Kidney tubule cell (primary cell): ENCODE data around the gene CUTA.
"Not testable (repeated sequence)": the region's sequence is repeated elsewhere in the genome, so short reads cannot be mapped to it uniquely, and the experiment has no call there.

ENCODE experiments used
- DNase-seq: peaks from one replicate; pipeline ENCODE4 v3.0.0-alpha.2; 2018; ENCODE audit warnings: low spot score

The CUTA gene

GRCh38 chr6:33405386-33405940 lies 12.4 kb downstream of the CUTA start:
- no peak for DNase-seq

DNA sequence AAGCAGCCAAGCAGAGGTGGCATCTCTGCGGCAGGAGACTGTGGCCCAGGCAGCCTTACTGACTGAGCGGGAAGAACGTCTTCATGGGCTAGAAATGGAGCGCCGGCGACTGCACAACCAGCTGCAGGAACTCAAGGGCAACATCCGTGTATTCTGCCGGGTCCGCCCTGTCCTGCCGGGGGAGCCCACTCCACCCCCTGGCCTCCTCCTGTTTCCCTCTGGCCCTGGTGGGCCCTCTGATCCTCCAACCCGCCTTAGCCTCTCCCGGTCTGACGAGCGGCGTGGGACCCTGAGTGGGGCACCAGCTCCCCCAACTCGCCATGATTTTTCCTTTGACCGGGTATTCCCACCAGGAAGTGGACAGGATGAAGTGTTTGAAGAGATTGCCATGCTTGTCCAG lies 13.0 kb downstream of the CUTA start:
- no peak for DNase-seq

GRCh38 chr6:33399881-33400280 lies 18.0 kb downstream of the CUTA start:
- DNase-seq, result not testable (repeated sequence)

DNA sequence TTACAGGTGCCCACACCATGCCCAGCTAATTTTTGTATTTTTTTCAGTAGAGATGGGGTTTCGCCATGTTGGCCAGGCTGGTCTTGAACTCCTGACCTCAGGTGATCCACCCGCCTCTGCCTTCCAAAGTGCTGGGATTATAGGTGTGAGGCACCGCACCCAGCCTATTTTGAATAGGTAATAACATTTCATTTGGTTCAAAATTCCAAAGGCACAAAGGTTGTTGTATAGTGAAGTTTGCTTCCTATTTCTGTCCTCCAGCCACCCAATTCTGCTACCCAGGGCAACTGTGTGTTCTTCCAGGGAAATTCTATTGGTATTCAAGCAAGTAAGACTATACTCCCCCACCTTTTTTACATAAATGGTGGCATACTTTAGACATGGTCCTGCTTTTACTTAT lies 19.3 kb downstream of the CUTA start:
- not testable (repeated sequence) for DNase-seq

GRCh38 chr6:33397541-33397940 lies 20.4 kb downstream of the CUTA start:
- DNase-seq, result no peak

- DNase-seq, result no peak
Observed at GRCh38 chr6:33392979-33393378, 24.9 kb downstream of the CUTA start.

- DNase-seq, result no peak
Observed at GRCh38 chr6:33392595-33392948, 25.3 kb downstream of the CUTA start.

GRCh38 chr6:33391922-33392594 lies 25.8 kb downstream of the CUTA start:
- peak; percentile 48 for DNase-seq

DNA sequence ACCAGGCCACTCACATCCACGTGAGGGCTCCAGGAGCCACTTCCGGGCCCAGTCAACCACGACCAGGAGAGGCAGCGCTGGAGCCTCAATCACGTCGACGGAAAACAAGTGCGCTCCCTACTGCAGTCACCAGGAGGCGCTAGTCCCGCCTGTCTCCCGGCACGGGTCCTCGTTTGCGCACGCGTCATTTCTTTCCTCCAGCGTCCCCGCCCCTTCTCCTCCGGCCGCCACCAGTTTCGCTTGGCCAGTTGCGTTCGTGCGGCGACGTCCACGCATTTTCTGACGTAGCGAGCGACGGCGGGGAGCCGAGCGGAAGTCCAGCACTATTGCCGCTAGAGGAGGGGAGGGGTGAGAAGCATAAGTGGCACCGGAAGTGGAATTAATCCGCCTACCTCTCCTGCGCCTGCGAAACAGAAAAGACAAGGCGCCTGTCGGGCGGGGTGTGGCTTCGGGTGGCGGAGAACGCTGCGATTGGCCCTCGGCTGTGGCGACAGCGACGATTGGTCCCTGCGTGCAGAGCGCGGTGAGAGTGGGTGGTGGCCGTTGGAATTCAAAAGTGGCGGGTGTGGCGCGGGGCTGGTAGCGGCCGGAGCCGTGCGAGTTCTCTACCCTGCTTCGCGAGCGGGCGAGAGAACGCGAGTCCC lies 26.5 kb downstream of the CUTA start, which contains the start of gene KIFC1:
TSS of gene KIFC1 (plus strand) at position 546 of the 644 bp plus-strand sequence. CDS start 163 bp downstream, outside the sequence.
- peak; percentile 100 for DNase-seq

DNA sequence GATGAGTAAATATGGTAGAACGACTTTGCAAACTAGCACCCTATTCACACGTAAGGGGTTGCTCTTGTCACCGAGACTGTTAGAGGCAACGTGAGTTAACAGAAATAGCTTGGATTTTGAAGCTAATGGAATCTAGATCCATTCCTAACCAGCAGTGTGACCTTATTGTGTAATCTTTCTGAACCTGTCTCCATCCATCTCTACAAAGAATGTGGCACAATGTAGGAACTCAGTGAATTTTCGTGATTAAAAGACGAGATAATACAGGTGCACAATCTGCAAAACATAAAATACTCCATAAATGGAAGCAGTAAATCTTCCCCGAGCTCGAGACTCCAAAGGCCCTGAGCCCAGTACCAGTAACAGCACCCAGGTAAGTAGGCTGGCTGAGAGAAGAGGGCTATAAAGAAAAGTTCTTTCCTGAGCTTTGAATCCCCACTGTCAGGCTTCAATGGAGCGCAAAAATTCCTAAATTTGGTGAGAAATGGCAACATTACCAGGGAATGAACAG lies 27.1 kb downstream of the CUTA start:
- DNase-seq, result no peak

- DNase-seq, result no peak
Observed at GRCh38 chr6:33390173-33390572, 27.7 kb downstream of the CUTA start.

DNA sequence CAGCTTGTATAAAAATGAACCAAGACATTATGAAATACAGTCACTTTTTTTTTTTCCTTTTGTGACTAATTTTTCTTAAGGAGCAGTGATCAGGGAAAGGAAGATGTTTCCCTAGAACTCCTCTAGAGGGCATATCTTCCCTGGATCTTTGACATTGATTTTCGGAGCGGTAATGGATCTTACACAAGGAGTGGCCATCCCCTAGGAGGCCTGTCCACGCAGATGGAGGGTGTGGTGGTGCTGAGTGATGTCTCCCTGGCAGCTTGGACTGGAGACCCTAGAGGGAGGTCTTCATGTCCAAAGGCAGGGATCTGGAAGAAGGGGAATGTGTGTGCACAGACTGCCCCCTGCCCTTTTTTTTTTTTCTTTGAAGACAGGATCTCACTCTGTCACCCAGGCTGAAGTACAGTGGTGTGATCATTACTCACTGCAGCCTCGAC lies 33.3 kb downstream of the CUTA start:
- DNase-seq, result peak; percentile 58

- no peak for DNase-seq
Observed at GRCh38 chr6:33383427-33384185, 34.3 kb downstream of the CUTA start.

- DNase-seq, result no peak
Observed at GRCh38 chr6:33380272-33380981, 37.5 kb downstream of the CUTA start.

- not testable (repeated sequence) for DNase-seq
Observed at GRCh38 chr6:33379184-33379583, 38.7 kb downstream of the CUTA start.

DNA sequence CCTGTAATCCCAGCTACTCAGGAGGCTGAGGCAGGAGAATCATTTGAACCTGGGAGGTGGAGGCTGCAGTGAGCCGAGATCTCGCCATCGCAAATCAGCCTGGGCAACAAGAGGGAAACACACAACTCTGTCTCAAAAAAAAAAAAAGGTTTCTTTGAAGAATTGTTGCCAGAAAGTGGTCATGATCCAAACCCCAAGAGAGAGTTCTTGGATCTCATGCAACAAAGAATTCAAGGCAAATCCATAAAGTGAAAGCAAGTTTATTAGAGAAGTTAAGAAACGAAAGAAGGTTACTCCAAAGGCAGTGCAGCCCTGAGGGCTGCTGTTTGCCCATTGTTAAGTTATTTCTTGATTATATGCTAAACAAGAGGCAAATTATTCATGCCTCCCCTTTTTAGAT lies 40.7 kb downstream of the CUTA start:
- no peak for DNase-seq

GRCh38 chr6:33375143-33375671 lies 42.7 kb downstream of the CUTA start:
- peak; percentile 67 for DNase-seq

DNA sequence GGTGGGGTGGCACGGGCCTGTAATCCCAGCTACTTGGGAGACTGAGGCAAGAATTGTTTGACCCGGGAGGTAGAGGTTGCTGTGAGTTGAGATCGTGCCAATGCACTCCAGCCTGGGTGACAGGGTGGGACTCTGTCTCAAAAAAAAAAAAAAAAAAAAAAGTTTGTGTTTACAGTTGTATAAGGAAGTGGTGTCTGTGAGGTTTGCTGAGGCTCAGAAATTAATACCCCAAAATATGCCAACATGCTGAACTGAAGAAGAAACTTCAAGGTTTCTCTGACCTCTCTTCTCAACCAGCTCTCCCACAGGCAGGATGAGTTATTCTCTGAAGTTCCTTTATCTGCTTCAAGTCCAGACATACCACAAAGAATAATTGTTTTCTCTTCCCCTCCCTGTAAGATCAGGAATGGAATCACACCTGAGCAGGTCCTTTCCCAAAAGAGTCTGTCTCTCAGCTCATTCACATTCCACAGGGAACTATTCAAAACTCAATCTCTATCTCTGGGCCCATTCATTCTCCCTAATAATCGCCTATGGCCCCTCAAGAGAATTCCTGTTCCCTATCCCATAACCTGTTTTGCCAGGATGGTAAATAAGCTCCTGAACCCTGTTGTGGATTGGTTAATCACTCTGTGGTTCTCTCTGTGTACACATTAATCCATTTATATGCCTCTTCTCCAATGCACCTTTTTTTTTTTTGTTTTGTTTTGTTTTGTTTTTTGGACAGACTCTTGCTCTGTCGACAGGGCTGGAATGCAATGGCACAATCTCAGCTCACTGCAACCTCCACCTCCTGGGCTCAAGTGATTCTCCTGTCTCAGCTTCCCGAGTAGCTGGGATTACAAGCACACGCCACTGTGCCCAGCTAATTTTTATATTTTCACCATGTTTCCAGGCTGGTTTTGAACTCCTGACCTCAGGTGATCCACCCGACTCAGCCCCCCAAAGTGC lies 43.7 kb downstream of the CUTA start:
- no peak for DNase-seq

GRCh38 chr6:33372526-33373123 lies 45.3 kb downstream of the CUTA start:
- DNase-seq, result no peak

- not testable (repeated sequence) for DNase-seq
Observed at GRCh38 chr6:33371901-33372300, 46.0 kb downstream of the CUTA start.
